Loucy (cell line): ENCODE data around the gene NSUN6.
A peak's percentile ranks its signal among the peaks of the same experiment; 100 is the strongest.

Experiments used
- H2AFZ ChIP-seq: fragments of 200-600 bp; sonication (generic); 2 replicates; pipeline ENCODE4 v1.6.0; 2016; ENCODE audit warnings: antibody characterized with exemption, mild to moderate bottlenecking, low read length, moderate library complexity
- H3F3A ChIP-seq: fragments of 200-600 bp; 2 replicates; pipeline ENCODE4 v1.6.0; 2016; ENCODE audit warnings: antibody characterized with exemption, low read depth, mild to moderate bottlenecking
- H3K27me3 ChIP-seq: fragments of 200-600 bp; sonication (generic); 2 replicates; pipeline ENCODE4 v1.6.1; 2014; ENCODE audit warnings: low read length, mild to moderate bottlenecking; ENCODE audit not compliant: insufficient read depth, poor library complexity, severe bottlenecking
- H3K36me3 ChIP-seq: fragments of 200-600 bp; sonication (generic); 2 replicates; pipeline ENCODE4 v1.6.1; 2016; ENCODE audit warnings: low read length; ENCODE audit not compliant: insufficient read depth
- H3K4me1 ChIP-seq: fragments of 200-600 bp; sonication (generic); 2 replicates; pipeline ENCODE4 v1.5.1; 2014; ENCODE audit warnings: low read length, mild to moderate bottlenecking; ENCODE audit not compliant: insufficient read depth, poor library complexity, severe bottlenecking
- H3K4me2 ChIP-seq: fragments of 200-600 bp; sonication (generic); 2 replicates; pipeline ENCODE4 v1.6.0; 2014; ENCODE audit warnings: antibody characterized with exemption, low read length, low read depth, mild to moderate bottlenecking; ENCODE audit not compliant: poor library complexity, severe bottlenecking
- H3K4me3 ChIP-seq: fragments of 200-600 bp; sonication (generic); 2 replicates; pipeline ENCODE4 v1.5.1; 2014; ENCODE audit warnings: low read length, mild to moderate bottlenecking, mixed read lengths; ENCODE audit not compliant: poor library complexity, severe bottlenecking
- H3K79me2 ChIP-seq: fragments of 200-600 bp; sonication (generic); 2 replicates; pipeline ENCODE4 v1.6.1; 2014; ENCODE audit warnings: low read length; ENCODE audit not compliant: insufficient read depth
- H3K9ac ChIP-seq: fragments of 200-600 bp; sonication (generic); 2 replicates; pipeline ENCODE4 v1.6.0; 2014; ENCODE audit warnings: mild to moderate bottlenecking, low read depth, low read length, moderate library complexity; ENCODE audit not compliant: poor library complexity, severe bottlenecking
- H3K9me2 ChIP-seq: fragments of 200-600 bp; sonication (generic); replicated peaks from 2 replicates; pipeline ENCODE4 v1.6.1; 2016; ENCODE audit warnings: low read depth, low read length, mixed read lengths
- H3K9me3 ChIP-seq: fragments of 200-600 bp; sonication (generic); 2 replicates; pipeline ENCODE4 v1.6.1; 2014; ENCODE audit warnings: mild to moderate bottlenecking, antibody characterized with exemption, low read length, low read depth; ENCODE audit not compliant: insufficient read depth
- H4K20me1 ChIP-seq: fragments of 200-600 bp; sonication (generic); 2 replicates; pipeline ENCODE4 v1.6.0; 2014; ENCODE audit warnings: antibody characterized with exemption, low read length, mild to moderate bottlenecking; ENCODE audit not compliant: insufficient read depth, poor library complexity, severe bottlenecking
- EZH2phosphoT487 ChIP-seq: fragments of 200-600 bp; IDR thresholded peaks from 2 replicates; pipeline ENCODE4 v1.6.1; 2018; ENCODE audit warnings: antibody characterized with exemption, mild to moderate bottlenecking, moderate library complexity, borderline replicate concordance
- TF ChIP-seq, protein P1 (sequence below): fragments of 200-600 bp; sonication (generic); conservative IDR thresholded peaks from 2 replicates; pipeline ENCODE4 v1.5.1; 2014; ENCODE audit warnings: mild to moderate bottlenecking, antibody characterized with exemption, low read length

NSUN6 gene

DNA sequence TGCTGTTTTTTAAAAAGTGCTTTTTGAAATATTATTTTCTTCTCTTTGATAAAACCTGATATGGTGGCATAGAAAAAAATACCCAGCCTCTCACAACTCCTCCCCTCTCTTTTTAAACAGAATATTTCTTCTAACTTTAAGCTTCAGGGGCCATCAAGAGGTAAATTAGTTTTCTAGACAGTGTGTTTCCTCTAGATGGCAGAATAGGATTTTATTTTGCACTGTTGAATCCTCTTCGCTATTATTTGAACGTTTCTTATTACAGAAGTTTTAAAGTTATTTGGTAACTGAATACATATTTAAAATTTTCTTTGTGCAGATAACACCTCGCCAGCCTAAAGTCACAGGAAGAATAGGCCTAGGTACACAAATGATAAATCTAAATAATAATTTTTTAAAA, 38.1 kb upstream of the NSUN6 start:
- H4K20me1 ChIP-seq: no peaks in the 10 kb centered on the region

DNA sequence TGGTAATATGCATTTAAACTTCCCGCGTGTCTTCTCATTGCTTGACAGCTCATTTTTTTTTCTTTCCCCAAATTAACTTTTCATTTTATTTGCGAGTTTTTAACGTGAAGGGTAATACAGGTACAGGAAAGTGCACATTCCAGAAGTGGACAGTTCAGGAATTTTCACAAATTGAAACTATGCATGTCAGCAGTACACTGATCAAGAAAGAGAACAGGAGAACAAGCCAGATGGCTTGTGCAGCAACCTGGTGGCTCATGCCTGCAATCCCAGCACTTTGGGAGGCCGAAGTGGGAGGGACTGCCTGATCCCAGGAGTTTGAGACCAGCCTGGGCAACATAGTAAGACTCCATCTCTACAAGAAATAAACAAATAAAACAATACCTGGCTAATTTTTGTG, 36.3 kb upstream of the NSUN6 start:
- H3K9ac ChIP-seq: no peak overlapping the region
- TF ChIP-seq, protein P1, sequence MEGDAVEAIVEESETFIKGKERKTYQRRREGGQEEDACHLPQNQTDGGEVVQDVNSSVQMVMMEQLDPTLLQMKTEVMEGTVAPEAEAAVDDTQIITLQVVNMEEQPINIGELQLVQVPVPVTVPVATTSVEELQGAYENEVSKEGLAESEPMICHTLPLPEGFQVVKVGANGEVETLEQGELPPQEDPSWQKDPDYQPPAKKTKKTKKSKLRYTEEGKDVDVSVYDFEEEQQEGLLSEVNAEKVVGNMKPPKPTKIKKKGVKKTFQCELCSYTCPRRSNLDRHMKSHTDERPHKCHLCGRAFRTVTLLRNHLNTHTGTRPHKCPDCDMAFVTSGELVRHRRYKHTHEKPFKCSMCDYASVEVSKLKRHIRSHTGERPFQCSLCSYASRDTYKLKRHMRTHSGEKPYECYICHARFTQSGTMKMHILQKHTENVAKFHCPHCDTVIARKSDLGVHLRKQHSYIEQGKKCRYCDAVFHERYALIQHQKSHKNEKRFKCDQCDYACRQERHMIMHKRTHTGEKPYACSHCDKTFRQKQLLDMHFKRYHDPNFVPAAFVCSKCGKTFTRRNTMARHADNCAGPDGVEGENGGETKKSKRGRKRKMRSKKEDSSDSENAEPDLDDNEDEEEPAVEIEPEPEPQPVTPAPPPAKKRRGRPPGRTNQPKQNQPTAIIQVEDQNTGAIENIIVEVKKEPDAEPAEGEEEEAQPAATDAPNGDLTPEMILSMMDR: no peak
- TF ChIP-seq EZH2phosphoT487: no peak
- no peaks in the 10 kb centered on the region for H3K79me2 ChIP-seq
- H4K20me1 ChIP-seq: no peaks in the 10 kb centered on the region
- H3F3A ChIP-seq: no peaks in the 10 kb centered on the region
- no peak overlapping the region for H2AFZ ChIP-seq
- no peaks in the 10 kb centered on the region for H3K9me2 ChIP-seq
- H3K4me2 ChIP-seq: no peak overlapping the region
- H3K9me3 ChIP-seq: no peaks in the 10 kb centered on the region
- no peaks in the 10 kb centered on the region for H3K4me1 ChIP-seq
- no peak overlapping the region for H3K4me3 ChIP-seq
- H3K27me3 ChIP-seq: no peaks in the 10 kb centered on the region
- no peaks in the 10 kb centered on the region for H3K36me3 ChIP-seq

More for the DNA sequence above, 38.1 kb upstream of the NSUN6 start:
- Histone ChIP-seq H3K9me2 (no peaks in the 10 kb centered on the region), H3K4me1 (no peaks in the 10 kb centered on the region), H3F3A (no peaks in the 10 kb centered on the region), H3K4me3 (no peak overlapping the region), H3K27me3 (no peaks in the 10 kb centered on the region), H3K9me3 (no peaks in the 10 kb centered on the region), H3K9ac (no peak overlapping the region), H2AFZ (no peak overlapping the region), H3K36me3 (no peaks in the 10 kb centered on the region), H3K79me2 (no peaks in the 10 kb centered on the region), H3K4me2 (no peak overlapping the region)
- TF ChIP-seq, protein P1: peak; percentile 68
- TF ChIP-seq EZH2phosphoT487: no peak

DNA sequence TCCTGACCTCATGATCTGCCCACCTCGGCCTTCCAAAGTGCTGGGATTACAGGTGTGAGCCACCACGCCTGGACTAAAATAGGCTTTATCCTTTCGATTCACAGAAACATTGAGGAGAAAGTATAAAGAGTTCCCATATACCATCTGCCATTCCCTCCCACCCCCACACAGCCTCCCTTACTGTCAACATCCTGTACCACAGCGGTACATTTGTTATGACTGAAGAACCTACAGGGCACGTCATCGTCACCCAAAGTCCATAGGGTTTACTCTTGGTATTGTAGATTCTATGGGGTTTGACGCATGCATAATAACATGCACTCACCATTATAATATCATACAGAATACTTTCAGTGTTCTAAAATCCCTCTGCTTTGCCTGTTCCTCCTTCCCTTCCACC, 35.8 kb upstream of the NSUN6 start:
- no peak overlapping the region for H3K4me2 ChIP-seq
- H3K79me2 ChIP-seq: no peaks in the 10 kb centered on the region
- H3K9me2 ChIP-seq: no peaks in the 10 kb centered on the region
- no peak for TF ChIP-seq EZH2phosphoT487
- TF ChIP-seq, protein P1: no peak
- H3K9me3 ChIP-seq: no peaks in the 10 kb centered on the region
- H3F3A ChIP-seq: no peaks in the 10 kb centered on the region
- H4K20me1 ChIP-seq: no peaks in the 10 kb centered on the region
- no peak overlapping the region for H2AFZ ChIP-seq
- H3K36me3 ChIP-seq: no peaks in the 10 kb centered on the region; the same call in 1 of the 2 replicates
- no peaks in the 10 kb centered on the region for H3K27me3 ChIP-seq
- H3K4me3 ChIP-seq: no peak overlapping the region
- H3K4me1 ChIP-seq: no peaks in the 10 kb centered on the region
- no peak overlapping the region for H3K9ac ChIP-seq
